K562 (cell line): Measurements from ENCODE around the gene DIP2B. TPM values are rescaled to one million over a fixed set of nuclear protein-coding genes. Genes with fewer than 3 reads are reported as not detected.

ENCODE experiments used
- ATAC-seq: fragments of 200-7000 bp; cut with Tn5 transposase; 3 replicates; pipeline ENCODE4 v1.9.1; 2020; ENCODE audit warnings: moderate library complexity
- BruUV-seq: library from RNA; stranded (reverse); fragments of 400-500 nt; replicated peaks from 2 replicates; lab custom pipeline; 2021; lab: Mats Ljungman, UMichigan
- CTCF ChIA-PET: fragments of 300-600 bp; formaldehyde crosslinking; extraction: SDS; loops from one replicate; lab custom pipeline; 2021; ENCODE audit warnings: low intra/inter-chr PET ratio; lab: Yijun Ruan, JAX
- POLR2A ChIA-PET: fragments of 300-600, 350-650 bp; sonication (Branson Sonifier 250); formaldehyde crosslinking; extraction: SDS; loops from one replicate; lab custom pipeline; 2021; ENCODE audit warnings: antibody characterized with exemption, inconsistent platforms; lab: Yijun Ruan, JAX
- DNase-seq, 4 experiments: peaks; one replicate each; pipeline versions ENCODE4 v3.0.0 to v3.0.0-alpha.2; 2011 to 2018; ENCODE audit warnings: low spot score in 3 of 4, mixed read lengths in 3 of 4; ENCODE audit errors: extremely low read depth in 1 of 4
- FAIRE-seq: peaks from 2 replicates; lab custom pipeline; 2011; peaks lifted over from hg19 to GRCh38; lab: Jason Lieb, UNC
- H2AFZ ChIP-seq: 2 replicates; pipeline ENCODE4 v1.6.0; 2011; ENCODE audit warnings: low read depth, low read length, control low read depth, inconsistent platforms
- H3K27ac ChIP-seq: fragments of 200-600 bp; 3 replicates; pipeline ENCODE4 v1.8.0; 2011; ENCODE audit warnings: low read depth, mild to moderate bottlenecking, control low read depth, inconsistent platforms, low read length, moderate library complexity, mixed read lengths; ENCODE audit errors: extremely low read depth
- H3K27me3 ChIP-seq, 2 experiments: fragments of 300-600 bp in 1 of 2; 2 replicates in 1 of 2; 3 replicates in 1 of 2; pipeline versions ENCODE4 v1.6.0 to v1.8.0; 2011; ENCODE audit warnings: inconsistent platforms in 2 of 2, low read length in 2 of 2, mild to moderate bottlenecking in 1 of 2, mixed read lengths in 1 of 2, moderate library complexity in 1 of 2; ENCODE audit not compliant: control insufficient read depth in 2 of 2, insufficient read depth in 2 of 2
- H3K36me3 ChIP-seq: fragments of 300-600 bp; 3 replicates; pipeline ENCODE4 v1.8.0; 2011; ENCODE audit warnings: mild to moderate bottlenecking, low read length, inconsistent platforms; ENCODE audit not compliant: control insufficient read depth, insufficient read depth
- H3K4me1 ChIP-seq, 2 experiments: fragments of 200-600 bp in 1 of 2; replicated peaks in 1 of 2; 2 replicates in 1 of 2; 3 replicates in 1 of 2; pipeline versions ENCODE4 v1.5.1 to v1.8.0; 2011; ENCODE audit warnings: inconsistent platforms in 2 of 2, low read length in 2 of 2, mild to moderate bottlenecking in 1 of 2, mixed read lengths in 1 of 2, moderate library complexity in 1 of 2; ENCODE audit not compliant: control insufficient read depth in 2 of 2, insufficient read depth in 2 of 2
- H3K4me2 ChIP-seq: 2 replicates; pipeline ENCODE4 v1.6.1; 2011; ENCODE audit warnings: low read length, control low read depth, inconsistent platforms, mixed read lengths; ENCODE audit not compliant: insufficient read depth
- H3K4me3 ChIP-seq: fragments of 200-600 bp; sonication (generic), shearing (Covaris generic); 2 replicates; pipeline ENCODE4 v1.5.1; 2016; ENCODE audit warnings: control low read depth, inconsistent platforms
- H3K79me2 ChIP-seq: fragments of 200-600 bp; 3 replicates; pipeline ENCODE4 v1.8.0; 2011; ENCODE audit warnings: low read length, inconsistent platforms; ENCODE audit not compliant: control insufficient read depth, insufficient read depth
- H3K9ac ChIP-seq, 2 experiments: 2 replicates each; pipeline versions ENCODE4 v1.6.0 to v1.6.1; 2011; ENCODE audit warnings: low read depth in 2 of 2, low read length in 2 of 2, control low read depth in 1 of 2, inconsistent platforms in 1 of 2, mild to moderate bottlenecking in 1 of 2, mixed read lengths in 1 of 2; ENCODE audit not compliant: insufficient read depth in 1 of 2
- H3K9me1 ChIP-seq: one replicate; pipeline ENCODE4 v1.6.0; 2011; ENCODE audit warnings: inconsistent platforms, mild to moderate bottlenecking, low read length, moderate library complexity; ENCODE audit not compliant: control insufficient read depth, insufficient read depth
- H3K9me3 ChIP-seq: replicated peaks from 2 replicates; pipeline ENCODE4 v1.5.1; 2011; ENCODE audit warnings: low read depth, low read length, inconsistent platforms; ENCODE audit not compliant: control insufficient read depth, insufficient read depth
- H4K20me1 ChIP-seq: replicated peaks from 2 replicates; pipeline ENCODE4 v1.6.1; 2011; ENCODE audit warnings: low read length, inconsistent platforms, mixed read lengths; ENCODE audit not compliant: control insufficient read depth, insufficient read depth
- CBFB ChIP-seq: sonication (generic); formaldehyde crosslinking; IDR thresholded peaks from 2 replicates; pipeline ENCODE4 v1.4.0; 2020; ENCODE audit warnings: mild to moderate bottlenecking, missing genetic modification reagents
- CBX5 ChIP-seq: IDR thresholded peaks from 2 replicates; pipeline ENCODE4 v1.6.1; 2014; ENCODE audit warnings: low read depth, borderline replicate concordance
- FOS ChIP-seq: IDR thresholded peaks from 3 replicates; pipeline ENCODE4 v1.6.1; 2011; ENCODE audit not compliant: insufficient read length; ENCODE audit errors: extremely low read depth
- MCM7 ChIP-seq, 2 experiments: fragments of 450-650 bp; IDR thresholded peaks; 2 replicates each; pipeline ENCODE4 v1.6.1; 2016 to 2018
- ZNF124 ChIP-seq: sonication (generic); formaldehyde crosslinking; IDR thresholded peaks from 2 replicates; pipeline ENCODE4 v1.8.1; 2022; ENCODE audit warnings: missing genetic modification reagents
- ZNF644 ChIP-seq: fragments of 200-800 bp; sonication (Bioruptor generic); IDR thresholded peaks from 2 replicates; pipeline ENCODE4 v1.6.1; 2016; ENCODE audit warnings: low read depth, missing genetic modification characterization, missing compliant biosample characterization
- WGBS: fragments of 100-300 bp; shearing (Covaris generic); methylation state at CpG from one replicate; pipeline ENCODE4 v1.1.6; 2016; ENCODE audit warnings: low coverage, mixed read lengths; ENCODE audit not compliant: insufficient coverage; ENCODE audit errors: missing lambda C conversion rate; 5-methylcytosine and 5-hydroxymethylcytosine counted together
- in situ Hi-C: fragments of 300-500 bp; cut with MboI; formaldehyde crosslinking; loops from 4 replicates; pipeline ENCODE4 v1.15.0; 2018; ENCODE audit warnings: inconsistent platforms, mixed read lengths
- intact Hi-C: fragments of 100-400 bp; cut with micrococcal nuclease; formaldehyde crosslinking; loops from 2 replicates; pipeline ENCODE4 v1.14.2; 2022
- polyA plus RNA-seq, 8 experiments: library from polyadenylated mRNA; depleted of rRNA in 4 of 8; stranded (reverse) in 5 of 8; unstranded in 3 of 8; fragments of >200 nt; fragmentation: Nextera tagmentation in 2 of 8; fragmentation: Illumina TruSeq in 1 of 8; extraction: Ambion mirVana in 2 of 8; extraction: Trizol in 1 of 8; gene quantifications; 2 replicates each; pipeline versions ENCODE4 v1.2.1 to v1.2.3, GENCODE V29; 2011 to 2014; ENCODE audit warnings: inconsistent platforms in 1 of 8, missing spikeins in 1 of 8
- total RNA-seq, 7 experiments: library from RNA; depleted of rRNA in 6 of 7; stranded (reverse); fragments of >200 nt in 6 of 7; fragmentation: Illumina TruSeq in 2 of 7; extraction: Trizol in 2 of 7; gene quantifications; 2 replicates each; pipeline versions ENCODE4 v1.2.1 to v1.2.3, GENCODE V29; 2011 to 2021; ENCODE audit warnings: low replicate concordance in 1 of 7
- TF ChIP-seq, protein P1 (sequence below): fragments of 250-450 bp; sonication (Bioruptor Pico); IDR thresholded peaks from 2 replicates; pipeline ENCODE4 v1.4.0; 2020; ENCODE audit warnings: borderline replicate concordance
- TF ChIP-seq, protein P2 (sequence below): fragments of 450-650 bp; IDR thresholded peaks from 2 replicates; pipeline ENCODE4 v1.6.1; 2017; ENCODE audit warnings: mild to moderate bottlenecking, moderate library complexity

DIP2B gene
- total and polyA plus RNA-seq, 9 of the 15 experiments (the other 6 are each of a cell fraction or from before 2014, with no cell fraction given) = 4.6 to 26.1 (median 18.8) TPM

GRCh38 chr12:50780013-50780412, 275.2 kb downstream of the DIP2B start:
- H3K79me2 ChIP-seq = peaks cover 54% of the 10 kb centered on the region

DNA sequence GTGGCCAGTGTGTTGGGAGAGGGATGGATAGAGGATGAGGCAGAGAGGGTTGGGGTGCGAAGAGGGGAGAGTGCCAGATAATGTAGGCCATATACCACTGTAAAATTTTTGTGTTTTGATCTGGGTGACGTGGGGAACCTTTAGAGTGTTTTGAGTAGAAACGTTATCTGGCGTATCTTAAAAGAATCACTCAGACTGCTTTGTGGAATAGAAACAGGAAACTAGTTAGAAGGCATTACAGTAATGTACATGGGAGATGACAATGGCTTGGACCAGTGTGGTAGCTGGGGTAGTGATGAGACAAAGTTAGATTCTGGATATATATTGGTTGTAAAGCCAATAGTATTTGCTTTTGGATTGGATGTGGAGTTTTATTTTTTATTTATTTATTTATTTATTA, 279.7 kb downstream of the DIP2B start:
- FAIRE-seq (no peak), ATAC-seq (no peak), DNase-seq (no peak)
- Histone ChIP-seq H2AFZ (no peak overlapping the region), H3K4me3 (no peak overlapping the region), H3K27ac (no peak overlapping the region), H3K4me2 (no peak overlapping the region), H3K36me3 (peaks cover 34% of the 10 kb centered on the region; the same call in 2 of the 3 replicates), H3K79me2 (peaks cover 16% of the 10 kb centered on the region), H3K4me1 (no peaks in the 10 kb centered on the region), H3K27me3 (no peaks in the 10 kb centered on the region), H4K20me1 (no peaks in the 10 kb centered on the region), H3K9ac (no peak overlapping the region), H3K9me1 (no peaks in the 10 kb centered on the region), H3K9me3 (no peaks in the 10 kb centered on the region)
- BruUV-seq = no TSS peak
- WGBS = 91% methylated on average over 4 of the region's 4 CpGs
- intact Hi-C loops (no loop called here), in situ Hi-C loops (no loop called here)
- POLR2A ChIA-PET = no interaction called here
- TF ChIP-seq FOS (no peak), MCM7 (IDR thresholded peaks at IDR 0.05) (no peak), CBX5 (no peak), CBFB (CRISPR knock-in tag) (no peak), ZNF644 (no peak)
- TF ChIP-seq, protein P1, sequence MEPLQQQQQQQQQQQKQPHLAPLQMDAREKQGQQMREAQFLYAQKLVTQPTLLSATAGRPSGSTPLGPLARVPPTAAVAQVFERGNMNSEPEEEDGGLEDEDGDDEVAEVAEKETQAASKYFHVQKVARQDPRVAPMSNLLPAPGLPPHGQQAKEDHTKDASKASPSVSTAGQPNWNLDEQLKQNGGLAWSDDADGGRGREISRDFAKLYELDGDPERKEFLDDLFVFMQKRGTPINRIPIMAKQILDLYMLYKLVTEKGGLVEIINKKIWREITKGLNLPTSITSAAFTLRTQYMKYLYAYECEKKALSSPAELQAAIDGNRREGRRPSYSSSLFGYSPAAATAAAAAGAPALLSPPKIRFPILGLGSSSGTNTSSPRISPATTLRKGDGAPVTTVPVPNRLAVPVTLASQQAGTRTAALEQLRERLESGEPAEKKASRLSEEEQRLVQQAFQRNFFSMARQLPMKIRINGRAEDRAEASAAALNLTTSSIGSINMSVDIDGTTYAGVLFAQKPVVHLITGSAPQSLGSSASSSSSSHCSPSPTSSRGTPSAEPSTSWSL (CRISPR knock-in tag) = no peak
- TF ChIP-seq, protein P2, sequence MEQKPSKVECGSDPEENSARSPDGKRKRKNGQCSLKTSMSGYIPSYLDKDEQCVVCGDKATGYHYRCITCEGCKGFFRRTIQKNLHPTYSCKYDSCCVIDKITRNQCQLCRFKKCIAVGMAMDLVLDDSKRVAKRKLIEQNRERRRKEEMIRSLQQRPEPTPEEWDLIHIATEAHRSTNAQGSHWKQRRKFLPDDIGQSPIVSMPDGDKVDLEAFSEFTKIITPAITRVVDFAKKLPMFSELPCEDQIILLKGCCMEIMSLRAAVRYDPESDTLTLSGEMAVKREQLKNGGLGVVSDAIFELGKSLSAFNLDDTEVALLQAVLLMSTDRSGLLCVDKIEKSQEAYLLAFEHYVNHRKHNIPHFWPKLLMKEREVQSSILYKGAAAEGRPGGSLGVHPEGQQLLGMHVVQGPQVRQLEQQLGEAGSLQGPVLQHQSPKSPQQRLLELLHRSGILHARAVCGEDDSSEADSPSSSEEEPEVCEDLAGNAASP = no peak
- TF ChIP-seq, all 486 proteins: peak for 0
- CTCF ChIA-PET = no interaction called here

More at GRCh38 chr12:50780013-50780412, 275.2 kb downstream of the DIP2B start:
- intact Hi-C loops (no loop called here), in situ Hi-C loops (no loop called here)
- no peak for FAIRE-seq
- Histone ChIP-seq H3K4me1 (no peaks in the 10 kb centered on the region; a peak in 2 of 5 replicates), H3K9me1 (no peaks in the 10 kb centered on the region), H4K20me1 (no peaks in the 10 kb centered on the region), H3K27ac (no peak overlapping the region), H2AFZ (no peak overlapping the region), H3K9ac (no peak overlapping the region), H3K4me3 (no peak overlapping the region), H3K36me3 (peaks cover 36% of the 10 kb centered on the region; the same call in 2 of the 3 replicates), H3K4me2 (no peak overlapping the region), H3K9me3 (no peaks in the 10 kb centered on the region), H3K27me3 (no peaks in the 10 kb centered on the region)
- CTCF ChIA-PET = no interaction called here
- BruUV-seq = no TSS peak
- no peak for DNase-seq
- POLR2A ChIA-PET = interaction anchor here (1.3 kb wide), 1 partner anchor 14 kb away, joined by 5 read pairs; no protein-coding TSS in a partner anchor
- no peak for ATAC-seq
- TF ChIP-seq ZNF124 (CRISPR knock-in tag) = no peak
- 95% methylated on average over 4 of the region's 4 CpGs for WGBS
